OCI-LY3 (cell line): ENCODE results near the gene STK17A.

ENCODE experiments used
- CTCF ChIP-seq: fragments of 200-600, 300-600 bp; sonication (generic); IDR thresholded peaks from 2 replicates; pipeline ENCODE4 v1.5.1; 2014; ENCODE audit warnings: antibody characterized with exemption, low read length, low read depth
- EZH2phosphoT487 ChIP-seq: fragments of 200-600 bp; shearing (Covaris generic); IDR thresholded peaks from 2 replicates; pipeline ENCODE4 v1.6.1; 2018; ENCODE audit warnings: antibody characterized with exemption, mixed run types, low read depth

- TF ChIP-seq CTCF (no peak), EZH2phosphoT487 (no peak)
Measured at GRCh38 chr7:43546231-43546630, 36.7 kb upstream of the STK17A start.
